22Rv1 (cell line): Measurements from ENCODE around the gene DHRS7C.

ENCODE experiments used
- H3K27ac ChIP-seq: fragments of 450-650 bp; 2 replicates; pipeline ENCODE4 v1.5.1; 2017
- CTCF ChIP-seq: fragments of 450-650 bp; IDR thresholded peaks from 2 replicates; pipeline ENCODE4 v1.5.1; 2017; ENCODE audit warnings: mild to moderate bottlenecking
- ZFX ChIP-seq: fragments of 450-650 bp; IDR thresholded peaks from 2 replicates; pipeline ENCODE4 v1.6.1; 2017; ENCODE audit warnings: antibody characterized with exemption, borderline replicate concordance

Gene DHRS7C

GRCh38 chr17:9783050-9783449 is 8.3 kb downstream of the DHRS7C start:
- TF ChIP-seq CTCF: no peak
- H3K27ac ChIP-seq: no peak overlapping the region

GRCh38 chr17:9780552-9780951 is 10.8 kb downstream of the DHRS7C start:
- no peak overlapping the region for H3K27ac ChIP-seq
- no peak for TF ChIP-seq ZFX
- no peak for TF ChIP-seq CTCF

- TF ChIP-seq ZFX: no peak
- TF ChIP-seq CTCF: no peak
- H3K27ac ChIP-seq: no peak overlapping the region
Observed at GRCh38 chr17:9776911-9777310, 14.5 kb downstream of the DHRS7C start.

GRCh38 chr17:9772658-9773057 is 18.7 kb downstream of the DHRS7C start:
- H3K27ac ChIP-seq: no peak overlapping the region
- TF ChIP-seq CTCF: no peak
- no peak for TF ChIP-seq ZFX

GRCh38 chr17:9771465-9771864 is 19.9 kb downstream of the DHRS7C start:
- TF ChIP-seq ZFX (no peak), CTCF (no peak)
- no peak overlapping the region for H3K27ac ChIP-seq

- H3K27ac ChIP-seq: no peak overlapping the region
Observed at GRCh38 chr17:9769036-9769695, 22.2 kb downstream of the DHRS7C start.

More at GRCh38 chr17:9769036-9769695, 22.2 kb downstream of the DHRS7C start:
- TF ChIP-seq ZFX (no peak), CTCF (no peak)
